H9 (cell line): ENCODE results near the gene LINGO1. TPM values are rescaled to one million over a fixed set of nuclear protein-coding genes. Genes with fewer than 3 reads are reported as not detected.

Experiments used
- DNase-seq: peaks from one replicate; pipeline ENCODE4 v3.0.0-alpha.2; 2017
- H2AFZ ChIP-seq: one replicate; pipeline ENCODE4 v1.6.1; 2013; ENCODE audit warnings: mild to moderate bottlenecking, low read length, control low read depth, moderate library complexity
- H2AK5ac ChIP-seq: 2 replicates; pipeline ENCODE4 v1.6.1; 2013; ENCODE audit warnings: low read length, control low read depth, mixed read lengths; ENCODE audit not compliant: insufficient read length
- H2BK120ac ChIP-seq: one replicate; pipeline ENCODE4 v1.6.1; 2013; ENCODE audit warnings: low read depth, mild to moderate bottlenecking, low read length, control low read depth, inconsistent platforms; ENCODE audit not compliant: poor library complexity, severe bottlenecking
- H2BK12ac ChIP-seq: 2 replicates; pipeline ENCODE4 v1.6.1; 2013; ENCODE audit warnings: low read length, control low read depth, mixed read lengths, low read depth; ENCODE audit not compliant: insufficient read length
- H2BK15ac ChIP-seq: 2 replicates; pipeline ENCODE4 v1.6.1; 2013; ENCODE audit warnings: low read depth, low read length, control low read depth
- H2BK20ac ChIP-seq: one replicate; pipeline ENCODE4 v1.6.1; 2013; ENCODE audit warnings: low read depth, mild to moderate bottlenecking, low read length, control low read depth, inconsistent platforms; ENCODE audit not compliant: poor library complexity, severe bottlenecking
- H2BK5ac ChIP-seq: 2 replicates; pipeline ENCODE4 v1.6.1; 2013; ENCODE audit warnings: low read length, control low read depth, mixed read lengths; ENCODE audit not compliant: insufficient read length
- H3K14ac ChIP-seq: 2 replicates; pipeline ENCODE4 v1.6.1; 2013; ENCODE audit warnings: low read length, control low read depth; ENCODE audit not compliant: insufficient read depth
- H3K18ac ChIP-seq: 2 replicates; pipeline ENCODE4 v1.6.1; 2013; ENCODE audit warnings: low read depth, mild to moderate bottlenecking, mixed read lengths, low read length, control low read depth; ENCODE audit not compliant: insufficient read length
- H3K23ac ChIP-seq: 2 replicates; pipeline ENCODE4 v1.6.1; 2013; ENCODE audit warnings: low read length, control low read depth, mixed read lengths, low read depth; ENCODE audit not compliant: insufficient read length
- H3K23me2 ChIP-seq: 2 replicates; pipeline ENCODE4 v1.6.1; 2013; ENCODE audit warnings: low read depth, mild to moderate bottlenecking, mixed read lengths, low read length, control low read depth; ENCODE audit not compliant: insufficient read length, poor library complexity, severe bottlenecking
- H3K27ac ChIP-seq: 2 replicates; pipeline ENCODE4 v1.5.1; 2013; ENCODE audit warnings: low read length, control low read depth, mixed read lengths, low read depth; ENCODE audit not compliant: insufficient read length
- H3K27me3 ChIP-seq: 2 replicates; pipeline ENCODE4 v1.6.1; 2013; ENCODE audit warnings: low read length, control low read depth, inconsistent platforms; ENCODE audit not compliant: insufficient read depth
- H3K4ac ChIP-seq: 2 replicates; pipeline ENCODE4 v1.6.1; 2013; ENCODE audit warnings: low read depth, mild to moderate bottlenecking, control low read depth, inconsistent platforms, low read length, moderate library complexity
- H3K4me1 ChIP-seq: 2 replicates; pipeline ENCODE4 v1.6.1; 2013; ENCODE audit warnings: low read length, control low read depth, inconsistent platforms; ENCODE audit not compliant: insufficient read depth
- H3K4me2 ChIP-seq: 2 replicates; pipeline ENCODE4 v1.6.1; 2013; ENCODE audit warnings: low read length, control low read depth, mixed read lengths; ENCODE audit not compliant: insufficient read length, insufficient read depth
- H3K56ac ChIP-seq: 2 replicates; pipeline ENCODE4 v1.6.1; 2013; ENCODE audit warnings: low read depth, mild to moderate bottlenecking, mixed read lengths, low read length, control low read depth; ENCODE audit not compliant: insufficient read length
- H3K79me1 ChIP-seq: 2 replicates; pipeline ENCODE4 v1.6.1; 2013; ENCODE audit warnings: low read depth, mild to moderate bottlenecking, moderate library complexity, low read length, control low read depth, inconsistent platforms; ENCODE audit not compliant: insufficient read depth, poor library complexity, severe bottlenecking
- H3K79me2 ChIP-seq: 2 replicates; pipeline ENCODE4 v1.6.1; 2013; ENCODE audit warnings: low read length, control low read depth, inconsistent platforms; ENCODE audit not compliant: insufficient read depth
- H3K9ac ChIP-seq: 2 replicates; pipeline ENCODE4 v1.6.1; 2013; ENCODE audit warnings: low read length, control low read depth, mixed read lengths; ENCODE audit not compliant: insufficient read length; ENCODE audit errors: extremely low read depth
- H3K9me3 ChIP-seq: one replicate; pipeline ENCODE4 v1.6.1; 2013; ENCODE audit warnings: low read depth, low read length, inconsistent platforms; ENCODE audit not compliant: control insufficient read depth
- H3T11ph ChIP-seq: one replicate; pipeline ENCODE4 v1.6.1; 2013; ENCODE audit warnings: mild to moderate bottlenecking, low read length, control low read depth, inconsistent platforms
- H4K20me1 ChIP-seq: one replicate; pipeline ENCODE4 v1.6.1; 2013; ENCODE audit not compliant: control insufficient read depth, insufficient read length, insufficient read depth
- H4K5ac ChIP-seq: 2 replicates; pipeline ENCODE4 v1.6.1; 2013; ENCODE audit warnings: low read depth, mild to moderate bottlenecking, mixed read lengths, low read length, control low read depth; ENCODE audit not compliant: insufficient read length
- H4K8ac ChIP-seq: replicated peaks from 2 replicates; pipeline ENCODE4 v1.6.1; 2013; ENCODE audit warnings: low read length, control low read depth, mixed read lengths, low read depth; ENCODE audit not compliant: insufficient read length
- H4K91ac ChIP-seq: 2 replicates; pipeline ENCODE4 v1.6.1; 2013; ENCODE audit warnings: low read depth, mild to moderate bottlenecking, moderate library complexity, mixed read lengths, low read length, control low read depth; ENCODE audit not compliant: insufficient read length
- H3K27ac Mint-ChIP-seq, 3 experiments: 2 replicates in 2 of 3; 3 replicates in 1 of 3; pipeline ENCODE4 v1.8.0; 2020 to 2021; ENCODE audit warnings: mixed read lengths in 3 of 3, mild to moderate bottlenecking in 1 of 3, moderate library complexity in 1 of 3
- H3K27me3 Mint-ChIP-seq: 2 replicates; pipeline ENCODE4 v1.8.0; 2021; ENCODE audit warnings: low read depth, mild to moderate bottlenecking, moderate library complexity, mixed read lengths
- H3K36me3 Mint-ChIP-seq, 3 experiments: 2 replicates in 2 of 3; 3 replicates in 1 of 3; pipeline ENCODE4 v1.8.0; 2020 to 2021; ENCODE audit warnings: low read depth in 3 of 3, mixed read lengths in 3 of 3; ENCODE audit not compliant: insufficient read depth in 1 of 3
- H3K4me1 Mint-ChIP-seq, 2 experiments: 2 replicates each; pipeline ENCODE4 v1.8.0; 2020; ENCODE audit warnings: mixed read lengths in 2 of 2
- H3K4me3 Mint-ChIP-seq, 2 experiments: 2 replicates in 1 of 2; 3 replicates in 1 of 2; pipeline ENCODE4 v1.8.0; 2020 to 2021; ENCODE audit warnings: mild to moderate bottlenecking in 2 of 2, mixed read lengths in 2 of 2, moderate library complexity in 1 of 2
- H3K9me3 Mint-ChIP-seq, 2 experiments: 2 replicates in 1 of 2; 3 replicates in 1 of 2; pipeline ENCODE4 v1.8.0; 2020; ENCODE audit warnings: mild to moderate bottlenecking in 2 of 2, mixed read lengths in 2 of 2, moderate library complexity in 1 of 2
- WGBS: extraction: QIAGEN DNeasy Blood & Tissue Kit; methylation state at CpG from one replicate; pipeline ENCODE4 v1.1.7; 2013; ENCODE audit warnings: missing lambda C conversion rate, low lambda C conversion rate, mixed read lengths; ENCODE audit not compliant: insufficient read length; ENCODE audit errors: extremely low coverage; 5-methylcytosine and 5-hydroxymethylcytosine counted together
- total RNA-seq: library from RNA; stranded (reverse); gene quantifications from 2 replicates; pipeline ENCODE4 v1.2.1, GENCODE V29; 2021
- TF ChIP-seq, protein P1 (sequence below): fragments of 200-600 bp; sonication (generic); conservative IDR thresholded peaks from 3 replicates; pipeline ENCODE4 v1.8.0; 2021; ENCODE audit warnings: antibody characterized with exemption, mild to moderate bottlenecking

The LINGO1 gene
- total RNA-seq, 1 experiment from 2014 or later = 41.6 TPM

DNA sequence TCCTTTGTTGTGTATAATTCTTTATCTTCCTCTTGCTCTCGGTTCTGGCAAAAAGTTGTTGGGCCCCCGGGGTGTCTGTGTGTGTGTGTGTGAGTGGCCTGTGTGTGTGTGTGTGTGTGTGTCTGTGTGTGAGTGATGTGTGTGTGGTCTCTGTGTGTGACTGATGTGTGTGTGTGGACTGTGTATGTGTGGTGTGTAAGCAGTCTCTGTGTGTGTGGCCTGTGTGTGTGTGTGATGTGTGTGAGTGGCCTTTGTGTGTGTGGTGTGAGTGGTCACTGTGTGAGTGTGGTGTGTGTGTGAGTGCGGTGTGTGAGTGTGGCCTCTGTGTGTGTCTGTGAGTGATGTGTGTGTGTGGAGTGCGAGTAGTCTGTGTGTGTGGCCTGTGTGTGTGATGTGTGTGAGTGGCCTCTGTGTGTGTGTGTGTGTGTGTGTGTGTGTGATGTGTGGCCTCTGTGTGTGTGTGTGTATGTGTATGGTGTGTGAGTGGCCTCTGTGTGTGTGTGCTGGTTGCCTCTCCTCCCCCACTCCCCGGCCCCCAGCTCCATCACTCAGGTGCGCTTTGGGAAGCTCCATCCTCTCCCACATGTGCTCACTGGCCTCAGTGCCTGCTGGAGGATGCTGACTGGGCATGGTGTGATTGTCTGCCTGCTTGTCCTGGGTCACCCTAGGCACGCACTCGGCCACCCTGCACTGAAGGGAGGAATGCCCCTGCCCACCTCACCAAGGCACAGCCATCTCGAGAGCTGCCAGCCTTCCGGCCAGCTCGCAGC is 8.8 kb downstream of the LINGO1 start:
- Mint-ChIP-seq H3K27me3 (no peaks in the 10 kb centered on the region; the same call in 1 of the 2 replicates), H3K9me3 (no peaks in the 10 kb centered on the region), H3K4me1 (peaks cover 60 to 79% of the 10 kb centered on the region in 2 experiments), H3K36me3 (peaks cover 0 to 8% (median 3%) of the 10 kb centered on the region in 3 experiments; a peak in 6 of 7 replicates), H3K27ac (peak overlapping the region; percentile 60 to 95 (median 91); a peak in 6 of 7 replicates), H3K4me3 (peak overlapping the region; percentile 9 to 62)
- H3K4ac ChIP-seq = no peak overlapping the region
- no peak overlapping the region for H2AFZ ChIP-seq
- H3K27ac ChIP-seq = no peak overlapping the region
- no peak overlapping the region for H3K56ac ChIP-seq
- H4K5ac ChIP-seq = peak overlapping the region; percentile 5
- no peak overlapping the region for H2BK12ac ChIP-seq
- H3K27me3 ChIP-seq = no peaks in the 10 kb centered on the region
- H2BK15ac ChIP-seq = no peak overlapping the region
- H2BK5ac ChIP-seq = no peak overlapping the region
- H3K9ac ChIP-seq = no peak overlapping the region
- no peak overlapping the region for H4K91ac ChIP-seq
- H3K4me2 ChIP-seq = peak overlapping the region; percentile 2
- WGBS = no CpG with 5 or more reads among the region's 11 CpGs
- no peak overlapping the region for H3K23ac ChIP-seq
- peaks cover 3% of the 10 kb centered on the region; the same call in 1 of the 2 replicates for H3K79me2 ChIP-seq
- no peak for DNase-seq
- no peak overlapping the region for H3T11ph ChIP-seq
- H3K23me2 ChIP-seq = no peaks in the 10 kb centered on the region
- H2BK120ac ChIP-seq = no peak overlapping the region
- peak overlapping the region; percentile 50 for H3K14ac ChIP-seq
- peaks cover 11% of the 10 kb centered on the region; the same call in 1 of the 2 replicates for H3K4me1 ChIP-seq
- H4K20me1 ChIP-seq = peaks cover 2% of the 10 kb centered on the region
- no peaks in the 10 kb centered on the region for H3K79me1 ChIP-seq
- TF ChIP-seq, protein P1, sequence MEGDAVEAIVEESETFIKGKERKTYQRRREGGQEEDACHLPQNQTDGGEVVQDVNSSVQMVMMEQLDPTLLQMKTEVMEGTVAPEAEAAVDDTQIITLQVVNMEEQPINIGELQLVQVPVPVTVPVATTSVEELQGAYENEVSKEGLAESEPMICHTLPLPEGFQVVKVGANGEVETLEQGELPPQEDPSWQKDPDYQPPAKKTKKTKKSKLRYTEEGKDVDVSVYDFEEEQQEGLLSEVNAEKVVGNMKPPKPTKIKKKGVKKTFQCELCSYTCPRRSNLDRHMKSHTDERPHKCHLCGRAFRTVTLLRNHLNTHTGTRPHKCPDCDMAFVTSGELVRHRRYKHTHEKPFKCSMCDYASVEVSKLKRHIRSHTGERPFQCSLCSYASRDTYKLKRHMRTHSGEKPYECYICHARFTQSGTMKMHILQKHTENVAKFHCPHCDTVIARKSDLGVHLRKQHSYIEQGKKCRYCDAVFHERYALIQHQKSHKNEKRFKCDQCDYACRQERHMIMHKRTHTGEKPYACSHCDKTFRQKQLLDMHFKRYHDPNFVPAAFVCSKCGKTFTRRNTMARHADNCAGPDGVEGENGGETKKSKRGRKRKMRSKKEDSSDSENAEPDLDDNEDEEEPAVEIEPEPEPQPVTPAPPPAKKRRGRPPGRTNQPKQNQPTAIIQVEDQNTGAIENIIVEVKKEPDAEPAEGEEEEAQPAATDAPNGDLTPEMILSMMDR = no peak
- H3K18ac ChIP-seq = peak overlapping the region; percentile 52
- H2AK5ac ChIP-seq = no peak overlapping the region
- H3K9me3 ChIP-seq = no peaks in the 10 kb centered on the region
- no peak overlapping the region for H2BK20ac ChIP-seq
- H4K8ac ChIP-seq = peak overlapping the region; percentile 7
